LNCaP clone FGC (cell line): ENCODE data around the gene CFAP74.
"Not testable (repeated sequence)": the region's sequence is repeated elsewhere in the genome, so short reads cannot be mapped to it uniquely, and the experiment has no call there.

ENCODE experiments used
- DNase-seq: peaks from one replicate; pipeline ENCODE4 v3.0.0-alpha.2; 2011; ENCODE audit warnings: low read depth
- H3K4me3 ChIP-seq: 2 replicates; pipeline ENCODE4 v1.5.1; 2011; ENCODE audit warnings: mild to moderate bottlenecking, low read depth, low read length, control low read depth
- CTCF ChIP-seq: IDR thresholded peaks from 2 replicates; pipeline ENCODE4 v1.5.1; 2012; ENCODE audit warnings: mild to moderate bottlenecking; ENCODE audit not compliant: control insufficient read depth, insufficient read depth; ENCODE audit errors: extremely low read depth

CFAP74 gene

DNA sequence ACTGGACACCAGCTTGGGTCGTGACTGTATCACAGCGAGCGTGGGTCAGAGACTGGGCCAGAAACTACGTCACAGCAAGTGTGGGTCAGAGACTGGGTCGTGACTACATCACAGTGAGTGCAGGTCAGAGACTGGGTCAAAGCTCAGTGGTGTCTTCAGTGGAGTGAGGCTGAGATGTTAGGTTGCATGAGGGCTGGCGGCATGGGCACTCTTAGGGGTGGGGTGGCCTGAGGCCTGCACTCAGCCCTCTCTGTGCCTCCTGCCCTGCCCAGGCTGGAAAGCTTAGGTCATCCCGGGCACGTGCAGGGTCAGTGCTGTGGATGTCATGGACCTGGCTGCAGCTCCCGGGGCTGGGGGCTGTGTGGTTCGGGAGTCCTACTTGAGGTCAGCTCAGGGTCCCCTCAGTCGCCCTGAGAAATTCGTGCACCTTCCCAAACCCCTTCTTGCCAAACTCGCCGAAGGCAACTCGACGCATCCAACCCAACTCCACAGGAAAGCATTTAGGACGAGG, 19.0 kb downstream of the CFAP74 start:
- DNase-seq, result no peak
- TF ChIP-seq CTCF, result no peak
- no peak overlapping the region for H3K4me3 ChIP-seq

DNA sequence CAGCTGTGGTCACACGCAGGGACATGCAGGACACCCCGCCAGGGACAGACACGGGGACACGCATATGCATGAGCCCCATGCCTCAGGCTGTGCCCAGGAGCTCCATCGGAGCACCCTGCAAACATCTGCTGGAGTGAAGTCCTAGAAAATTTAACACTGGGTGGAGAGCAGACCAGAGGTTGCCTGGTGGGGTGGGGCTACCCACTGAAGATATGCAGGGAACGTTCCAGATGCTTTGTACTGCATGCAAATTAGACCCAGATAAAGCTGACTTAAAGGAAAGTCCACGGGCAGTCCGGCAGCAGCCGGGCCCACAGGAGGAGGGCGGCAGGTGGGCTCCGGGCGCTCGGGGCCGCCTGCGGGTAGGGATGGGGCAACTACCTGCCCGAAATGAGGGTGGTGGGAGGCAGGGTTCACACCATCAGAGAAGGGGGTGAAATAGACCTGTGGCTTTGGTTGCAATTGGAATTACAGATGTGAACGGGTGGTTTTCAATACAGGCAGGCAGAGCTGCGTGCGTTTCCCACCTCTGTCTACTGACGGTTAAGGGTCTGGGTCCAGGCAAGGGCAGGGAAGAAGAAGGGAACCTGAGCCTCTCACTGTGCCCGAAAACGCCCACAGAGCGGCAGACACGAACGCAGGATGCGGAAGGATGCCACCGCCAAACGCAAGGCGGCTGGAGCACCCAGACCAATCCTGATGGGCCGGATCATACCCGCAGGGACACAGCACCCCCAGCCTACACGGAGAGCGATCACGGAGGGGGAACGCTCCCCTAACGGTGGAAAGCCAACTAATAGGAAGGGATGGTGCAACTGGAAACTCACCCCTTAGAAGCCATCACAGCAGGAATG, 21.0 kb downstream of the CFAP74 start:
- no peak for DNase-seq
- no peak for TF ChIP-seq CTCF
- H3K4me3 ChIP-seq, result no peak overlapping the region

DNA sequence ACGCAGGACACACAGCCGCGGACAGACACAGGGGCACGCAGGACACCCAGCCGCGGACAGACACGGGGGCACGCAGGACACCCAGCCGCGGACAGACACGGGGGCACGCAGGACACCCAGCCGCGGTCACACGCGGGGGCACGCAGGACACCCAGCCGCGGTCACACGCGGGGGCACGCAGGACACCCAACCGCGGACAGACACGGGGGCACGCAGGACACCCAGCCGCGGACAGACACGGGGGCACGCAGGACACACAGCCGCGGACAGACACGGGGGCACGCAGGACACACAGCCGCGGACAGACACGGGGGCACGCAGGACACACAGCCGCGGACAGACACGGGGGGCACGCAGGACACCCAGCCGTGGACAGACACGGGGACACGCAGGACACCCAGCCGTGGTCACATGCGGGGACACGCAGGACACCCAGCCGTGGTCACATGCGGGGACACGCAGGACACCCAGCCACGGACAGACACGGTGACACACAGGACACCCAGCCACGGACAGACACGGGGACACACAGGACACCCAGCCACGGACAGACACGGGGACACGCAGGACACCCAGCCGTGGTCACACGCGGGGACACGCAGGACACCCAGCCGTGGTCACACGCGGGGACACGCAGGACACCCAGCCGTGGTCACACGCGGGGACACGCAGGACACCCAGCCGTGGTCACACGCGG, 21.8 kb downstream of the CFAP74 start:
- not testable (repeated sequence) for DNase-seq, H3K4me3 ChIP-seq

GRCh38 chr1:1981142-1981500, 22.5 kb downstream of the CFAP74 start:
- no peak for DNase-seq
- no peak overlapping the region for H3K4me3 ChIP-seq
- TF ChIP-seq CTCF, result no peak

GRCh38 chr1:1980467-1981141, 23.0 kb downstream of the CFAP74 start:
- no peak overlapping the region for H3K4me3 ChIP-seq
- DNase-seq, result no peak
- no peak for TF ChIP-seq CTCF

- DNase-seq, result no peak
- H3K4me3 ChIP-seq, result no peak overlapping the region
- TF ChIP-seq CTCF, result no peak
Measured at GRCh38 chr1:1979482-1980165, 24.0 kb downstream of the CFAP74 start.

- not testable (repeated sequence) for H3K4me3 ChIP-seq, DNase-seq
Measured at GRCh38 chr1:1978690-1979481, 24.7 kb downstream of the CFAP74 start.
